Fibroblast of gingiva (primary cell): ENCODE measurements around the gene TCL1B.
"Not testable (repeated sequence)": the region's sequence is repeated elsewhere in the genome, so short reads cannot be mapped to it uniquely, and the experiment has no call there.

Source experiments
- DNase-seq: peaks from one replicate; pipeline ENCODE4 v3.0.0-alpha.2; 2011; ENCODE audit warnings: low read depth

Gene TCL1B, protein sequence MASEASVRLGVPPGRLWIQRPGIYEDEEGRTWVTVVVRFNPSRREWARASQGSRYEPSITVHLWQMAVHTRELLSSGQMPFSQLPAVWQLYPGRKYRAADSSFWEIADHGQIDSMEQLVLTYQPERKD

DNA sequence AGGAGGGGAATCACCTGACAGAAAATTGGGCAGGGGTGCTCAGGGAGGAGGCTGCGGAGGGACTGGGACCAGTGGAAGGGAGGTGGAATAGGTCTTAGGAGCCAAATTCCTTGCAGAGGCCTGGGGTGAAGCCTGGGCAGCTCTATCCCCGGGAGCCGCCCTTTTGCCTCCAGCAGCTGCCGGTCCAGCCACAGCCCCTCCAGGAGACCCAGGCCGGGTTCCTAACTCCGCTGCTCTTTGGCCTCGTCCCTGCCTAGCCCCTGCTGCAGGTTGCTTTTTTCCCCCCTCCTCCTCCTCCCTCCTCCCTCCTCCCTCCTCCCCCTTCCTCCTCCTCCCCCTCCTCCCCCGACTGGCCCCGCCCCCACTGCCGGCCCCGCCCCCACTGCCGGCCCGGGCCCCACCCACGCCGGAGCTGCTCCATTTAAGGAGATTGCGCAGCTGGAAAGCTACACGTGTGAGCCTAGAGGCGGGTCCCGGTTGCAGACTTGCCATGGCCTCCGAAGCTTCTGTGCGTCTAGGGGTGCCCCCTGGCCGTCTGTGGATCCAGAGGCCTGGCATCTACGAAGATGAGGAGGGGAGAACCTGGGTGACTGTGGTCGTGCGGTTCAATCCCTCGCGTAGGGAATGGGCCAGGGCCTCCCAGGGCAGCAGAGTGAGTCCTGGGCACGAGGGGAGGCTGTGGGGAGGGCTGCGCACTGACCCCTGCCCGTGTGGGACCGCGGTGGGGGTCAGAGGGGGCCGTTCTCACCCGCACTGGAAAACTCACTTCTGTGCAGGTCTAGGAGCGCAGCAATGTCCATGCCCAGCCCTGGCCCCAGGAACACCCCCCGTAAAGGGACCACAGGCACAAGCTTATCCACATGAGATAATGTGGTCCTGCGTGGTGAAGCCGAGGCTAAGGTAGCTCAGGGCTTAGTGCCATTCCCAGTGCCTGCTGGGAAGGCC is at the start of gene TCL1B:
TCL1B (plus strand) TSS at position 449 of the 945 bp plus-strand sequence; CDS start at position 491, 42 bp downstream.
- DNase-seq, result no peak

DNA sequence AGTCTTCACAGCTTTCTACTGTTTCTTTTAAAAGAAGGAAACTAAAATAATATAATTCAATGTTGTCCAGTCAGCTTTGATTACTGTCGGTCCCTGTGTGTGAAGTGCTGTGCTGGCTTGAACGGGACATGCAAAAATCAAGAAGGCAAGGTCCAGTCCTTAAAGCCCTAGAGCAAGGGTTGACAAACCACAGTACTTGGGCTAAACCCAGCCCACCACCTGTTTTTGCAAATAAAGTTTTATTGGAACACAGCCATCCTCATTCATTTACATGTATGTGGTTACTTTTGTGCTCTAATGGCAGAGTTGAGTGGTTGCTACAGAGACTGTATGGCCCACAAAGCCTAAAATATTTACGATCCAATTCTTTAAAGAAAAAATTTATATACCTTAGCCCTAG is 41.2 kb upstream of the TCL1B start:
- no peak for DNase-seq

DNA sequence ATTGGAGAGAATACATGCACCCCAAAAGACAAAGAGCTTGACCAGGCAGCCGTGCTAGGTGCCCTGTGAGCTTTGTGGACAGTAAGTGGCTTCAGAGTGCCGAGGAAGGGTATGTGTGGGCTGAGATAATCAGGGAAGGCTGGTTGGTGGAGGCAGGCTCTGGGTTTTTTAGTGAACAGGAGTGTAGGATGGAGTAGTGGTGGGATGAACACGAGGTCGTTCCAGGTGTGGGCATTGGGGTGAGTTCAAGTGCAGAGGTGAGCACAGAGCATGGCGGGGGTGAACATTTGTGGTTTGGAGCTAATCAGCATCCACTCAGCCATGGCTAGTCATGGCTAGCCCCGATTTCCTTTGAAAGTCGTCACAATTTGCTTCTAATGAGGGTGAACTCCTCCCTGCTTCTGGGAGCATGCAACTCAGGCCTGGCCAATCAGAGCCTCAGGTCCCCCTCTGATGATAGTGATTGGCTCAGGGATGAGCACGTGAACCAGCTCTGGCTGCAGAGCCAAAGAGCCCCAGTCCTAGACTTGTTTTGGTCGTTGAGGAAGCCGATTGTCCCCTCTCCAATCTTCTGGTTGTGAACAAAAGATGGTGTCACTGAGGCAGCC is 40.7 kb upstream of the TCL1B start:
- no peak for DNase-seq

DNA sequence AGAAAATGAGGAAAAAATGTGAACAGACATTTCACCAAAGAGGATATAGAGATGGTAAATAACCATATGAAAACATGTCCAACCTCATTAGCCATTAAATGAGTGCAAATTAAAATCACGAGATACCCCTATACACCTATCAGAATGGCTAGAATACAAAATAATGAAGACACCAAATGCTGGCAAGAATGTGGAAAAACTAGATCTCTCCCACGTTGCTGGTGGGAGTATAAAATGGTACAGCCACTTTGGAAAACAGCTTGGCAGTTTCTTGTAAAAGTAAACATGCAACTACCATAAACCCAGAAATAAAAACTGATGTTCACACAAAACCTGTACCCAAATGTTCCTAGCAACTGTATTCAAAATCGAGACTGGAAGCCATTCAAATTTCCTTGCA is 38.3 kb upstream of the TCL1B start:
- no peak for DNase-seq

DNA sequence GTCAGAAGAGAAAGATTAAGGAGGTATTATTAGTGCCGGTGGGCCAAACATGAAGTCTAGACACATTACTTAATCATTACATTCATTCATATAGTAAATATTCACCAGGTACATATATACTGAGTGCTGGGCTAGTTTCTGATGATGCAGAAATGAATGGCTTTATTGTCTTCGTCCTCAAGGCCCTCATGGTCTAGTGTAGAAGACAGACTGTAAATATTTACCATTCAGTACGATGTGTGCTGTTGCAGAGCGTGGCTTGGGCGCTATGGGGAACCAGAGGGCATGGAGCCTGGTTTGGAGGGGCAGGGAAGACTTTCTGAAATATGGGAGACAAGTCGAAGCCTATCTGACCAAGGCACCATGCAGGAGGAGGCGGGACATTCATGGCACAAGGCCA is 37.0 kb upstream of the TCL1B start:
- no peak for DNase-seq

DNA sequence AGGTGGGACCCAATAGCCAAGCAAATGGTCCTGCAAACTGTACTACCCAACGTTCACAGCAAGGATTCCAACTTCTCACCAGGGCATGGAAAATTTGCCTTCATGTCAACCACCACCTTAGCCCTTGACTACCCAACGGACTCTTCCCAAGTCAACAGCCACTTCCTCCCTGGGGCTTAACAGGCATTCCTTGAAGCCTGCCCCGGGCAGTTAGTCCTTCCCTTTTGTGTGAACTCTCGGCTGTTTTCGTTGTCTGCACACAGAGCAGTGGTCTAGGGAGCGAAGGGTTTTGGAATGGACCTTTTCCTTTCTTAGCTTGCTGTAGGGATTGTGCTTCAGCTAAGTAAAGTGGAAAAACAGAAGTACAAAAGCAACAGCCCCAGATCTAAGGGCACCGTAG is 35.2 kb upstream of the TCL1B start:
- DNase-seq, result no peak

DNA sequence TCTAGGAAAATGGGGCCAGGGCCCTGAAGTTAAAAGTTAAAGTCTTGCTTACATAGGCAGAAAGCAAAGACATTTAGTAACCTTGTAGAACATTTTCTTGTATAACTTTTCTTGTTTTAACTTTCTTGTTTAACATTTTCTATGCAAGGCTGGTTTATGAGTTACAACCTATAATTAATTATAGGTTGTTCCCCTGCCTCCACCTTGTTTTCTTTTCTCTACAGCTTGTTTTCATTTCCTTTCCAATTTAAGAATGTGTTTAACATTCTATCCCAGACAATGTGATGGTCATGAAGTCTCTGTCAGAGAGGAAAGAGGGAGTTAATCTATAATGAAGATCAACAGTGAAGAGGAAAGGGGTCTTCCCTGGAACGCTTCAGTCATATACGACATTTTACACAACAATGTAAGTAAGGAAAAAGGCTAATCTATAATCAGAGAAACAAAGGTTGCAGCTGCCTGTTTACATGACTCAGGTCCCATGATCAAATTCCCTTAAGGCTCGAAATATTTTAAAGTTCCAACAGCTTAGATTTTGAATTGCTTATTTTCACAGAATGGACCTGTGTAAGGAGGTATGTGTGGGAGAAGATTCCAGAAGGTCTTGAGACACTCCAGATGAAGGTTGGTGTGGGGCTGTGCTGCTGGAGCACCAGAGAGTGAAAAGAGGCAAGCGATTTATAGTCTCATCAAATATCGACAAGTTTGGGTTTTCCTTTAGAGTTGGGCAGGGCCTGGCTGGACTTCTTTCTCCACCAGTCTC is 34.2 kb upstream of the TCL1B start:
- DNase-seq, result no peak

DNA sequence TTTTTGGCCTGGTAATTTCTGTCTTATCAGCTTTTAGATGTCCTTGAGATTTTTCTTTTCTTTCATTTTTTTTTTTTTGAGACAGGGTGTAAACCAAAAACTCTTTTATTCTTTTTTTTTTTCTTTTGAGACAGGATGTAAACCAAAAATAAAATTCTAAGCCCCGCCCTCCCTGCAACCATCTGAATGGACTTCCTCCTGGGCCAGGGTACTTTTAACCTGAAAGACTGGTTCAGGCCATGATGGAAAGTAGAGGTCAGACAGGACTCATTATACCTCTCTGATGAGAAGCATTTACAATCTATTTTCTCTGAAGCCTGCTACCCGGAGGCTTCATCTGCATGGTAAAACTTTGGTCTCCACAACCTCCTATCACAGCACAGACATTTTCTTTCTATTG is 33.5 kb upstream of the TCL1B start:
- no peak for DNase-seq

DNA sequence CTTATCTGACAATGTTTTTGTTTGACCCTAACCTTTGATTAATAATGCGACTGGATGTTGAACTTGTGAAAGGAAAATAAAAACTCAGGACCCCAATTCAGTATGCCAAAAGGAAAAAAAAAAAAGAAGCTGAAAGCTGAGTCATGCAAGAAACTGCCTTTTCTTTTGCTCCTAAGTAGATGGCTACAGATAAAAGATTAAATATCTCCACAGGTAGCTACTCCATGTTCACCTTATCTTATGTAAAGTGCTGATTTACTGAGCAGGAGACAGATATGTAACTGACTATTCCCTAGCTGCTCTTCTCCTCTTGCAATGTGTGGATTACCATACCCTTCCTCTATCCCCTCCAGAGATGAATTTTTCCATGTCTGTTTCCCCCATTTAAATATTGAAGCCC is 30.8 kb upstream of the TCL1B start:
- no peak for DNase-seq

DNA sequence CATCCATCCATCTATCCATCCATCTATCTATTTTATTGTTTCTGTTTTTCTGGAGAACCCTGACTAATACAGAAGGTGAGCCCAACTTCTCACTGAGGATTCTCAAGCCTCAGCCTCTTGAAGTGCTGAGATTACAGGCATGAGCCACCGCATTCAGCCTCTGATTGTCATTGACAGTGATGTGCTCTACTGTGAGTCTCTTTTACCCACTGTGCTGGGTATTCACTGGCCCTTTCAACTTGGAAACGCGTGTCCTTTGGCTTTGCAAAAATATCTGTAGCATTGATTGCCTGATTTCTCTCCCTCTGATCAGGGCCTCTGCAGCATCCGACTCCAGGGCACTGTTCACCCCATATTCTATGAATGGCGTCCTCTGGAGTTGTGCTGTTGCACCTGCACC is 29.6 kb upstream of the TCL1B start:
- DNase-seq, result no peak

DNA sequence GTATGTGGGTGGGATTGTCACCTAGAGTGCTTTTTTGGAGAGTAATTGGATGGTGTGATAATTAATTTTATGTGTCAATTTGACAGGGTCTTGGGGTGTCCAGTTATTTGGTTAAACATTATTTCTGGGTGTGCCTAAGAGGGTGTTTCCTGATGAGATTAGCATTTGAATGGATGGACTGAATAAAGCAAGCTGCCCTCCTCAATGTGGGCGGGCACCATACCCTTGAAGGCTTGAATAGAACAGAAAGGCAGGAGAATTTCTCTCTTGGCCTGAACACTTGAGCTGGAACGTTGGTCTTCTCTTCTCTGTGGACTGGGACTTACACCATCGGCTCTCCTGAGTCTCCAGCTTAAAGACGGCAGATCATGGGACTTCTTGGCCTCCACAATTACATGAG is 28.8 kb upstream of the TCL1B start:
- DNase-seq, result no peak

DNA sequence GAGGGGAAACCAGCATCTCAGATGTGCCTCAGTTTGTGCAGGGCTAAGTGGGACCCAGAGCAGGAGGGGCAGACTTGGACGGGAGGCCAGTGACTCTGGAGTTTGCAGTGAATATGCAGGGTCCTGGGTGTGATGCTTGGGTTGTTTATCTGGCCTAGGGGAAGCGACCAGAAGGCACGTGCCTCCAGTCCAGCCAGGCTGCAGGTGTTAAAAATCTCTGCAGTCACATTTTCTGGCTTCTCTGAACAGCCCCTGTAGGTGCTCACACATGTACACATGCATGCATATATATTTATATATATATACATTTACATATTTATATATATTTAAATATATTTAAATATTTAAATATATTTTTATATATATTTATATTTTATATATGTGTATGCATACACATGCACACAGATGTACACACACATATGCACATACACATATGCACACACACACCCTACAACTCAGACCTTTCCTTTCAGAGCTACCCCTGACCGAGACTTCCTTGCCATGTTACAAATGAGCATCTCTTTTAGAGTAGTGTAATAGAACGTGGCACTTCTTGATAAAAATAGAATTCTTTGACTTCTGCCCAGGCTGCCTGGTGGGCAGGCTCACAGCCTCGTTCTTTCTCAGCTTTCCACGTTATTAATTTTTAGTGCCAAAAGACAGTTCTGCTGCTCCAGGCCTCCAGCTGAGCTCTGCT is 26.8 kb upstream of the TCL1B start:
- DNase-seq, result no peak

DNA sequence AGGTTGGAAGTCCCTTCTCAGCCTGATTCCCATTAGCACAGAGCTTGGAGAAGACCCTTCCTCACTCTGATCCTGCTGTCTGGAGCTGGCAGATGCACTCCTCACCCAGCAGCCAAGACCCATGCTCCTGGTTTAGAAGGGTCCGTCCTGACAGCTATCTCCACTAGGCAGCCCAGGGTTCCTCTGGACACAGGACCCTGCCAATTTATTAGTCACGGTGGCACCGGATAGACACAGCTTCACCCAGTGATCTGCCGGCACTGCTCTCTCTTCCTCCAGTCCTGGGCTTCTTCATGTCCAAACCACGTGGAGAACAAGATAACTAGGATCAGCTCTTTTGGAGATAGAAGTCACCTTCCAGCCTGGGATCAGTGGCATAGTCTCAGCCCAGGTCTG is 26.2 kb upstream of the TCL1B start:
- DNase-seq, result no peak

DNA sequence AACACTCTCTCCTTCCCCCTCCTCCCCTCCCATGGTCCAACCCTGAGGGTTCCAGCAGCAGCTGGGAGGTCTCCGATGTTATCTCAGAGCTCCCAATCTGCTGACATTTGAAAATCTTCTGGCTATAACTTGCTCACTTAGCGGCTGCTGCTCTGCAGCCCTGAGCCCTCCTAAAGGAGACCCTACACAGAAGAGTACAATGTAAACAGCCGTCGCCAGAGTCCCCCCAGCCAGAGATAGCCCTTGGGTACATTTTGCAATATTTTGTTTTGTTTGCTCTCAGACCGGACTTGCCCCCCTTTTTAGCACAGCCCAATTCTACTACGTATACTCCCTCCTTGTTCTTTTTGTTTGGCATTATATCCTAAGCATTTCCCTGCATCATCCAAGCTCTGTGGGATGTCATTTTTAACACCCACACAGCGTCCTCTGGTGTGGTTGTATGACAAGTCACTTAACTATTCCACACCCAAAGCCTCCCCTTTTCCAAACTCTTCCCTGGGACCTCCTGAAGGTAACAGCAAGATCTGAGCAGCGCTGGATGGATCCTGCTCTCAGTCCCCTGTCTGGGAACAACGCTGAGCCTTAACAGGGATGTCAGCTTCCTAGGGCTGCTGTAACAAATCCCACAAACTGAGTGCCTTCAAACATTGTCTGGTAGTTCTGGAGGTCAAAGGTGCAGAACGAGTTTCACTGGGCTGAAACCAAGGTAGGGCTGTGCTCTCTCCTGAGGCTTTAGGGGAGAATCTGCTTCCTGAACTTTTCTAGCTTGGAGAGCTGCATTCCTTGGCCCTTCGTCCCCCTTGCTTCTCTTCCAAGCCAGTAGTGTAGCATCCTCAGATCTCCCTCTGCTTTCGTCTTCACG is 25.3 kb upstream of the TCL1B start:
- DNase-seq, result no peak

DNA sequence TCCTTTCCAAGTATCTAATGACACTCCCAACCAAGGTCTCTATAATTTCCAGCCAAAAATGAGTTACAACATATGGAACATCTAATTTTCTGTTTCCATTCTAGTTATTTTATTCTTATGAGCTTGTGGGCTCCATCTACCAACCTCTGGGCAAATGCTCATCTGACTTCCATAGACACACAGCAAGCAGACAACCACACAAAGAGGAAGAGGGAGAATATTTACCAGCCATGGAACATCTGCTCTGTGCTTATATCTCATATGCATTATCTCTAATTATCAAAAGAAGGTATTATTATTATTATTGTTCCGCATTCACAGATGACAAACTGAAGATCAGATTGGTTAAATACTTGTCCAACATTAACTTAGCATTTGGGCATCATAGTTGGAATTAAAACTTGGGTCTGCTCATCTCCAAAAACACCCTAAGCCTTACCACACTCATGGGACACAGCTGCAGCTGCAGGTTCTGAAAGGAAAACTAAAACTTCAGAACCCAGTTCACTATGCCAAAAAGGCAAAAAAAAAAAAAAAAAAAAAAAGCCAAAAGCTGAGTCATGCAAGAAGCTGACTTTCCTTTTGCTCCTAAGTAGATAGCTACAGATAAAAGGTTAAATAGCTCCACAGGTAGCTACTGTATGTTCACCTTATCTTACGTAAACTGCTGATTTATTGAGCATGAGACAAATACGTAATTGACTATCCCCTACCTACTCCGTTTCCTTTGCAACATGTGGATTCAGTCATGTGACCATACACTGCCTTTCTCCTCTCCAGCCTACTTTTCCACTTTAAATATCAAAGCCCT is 23.6 kb upstream of the TCL1B start:
- DNase-seq, result no peak

DNA sequence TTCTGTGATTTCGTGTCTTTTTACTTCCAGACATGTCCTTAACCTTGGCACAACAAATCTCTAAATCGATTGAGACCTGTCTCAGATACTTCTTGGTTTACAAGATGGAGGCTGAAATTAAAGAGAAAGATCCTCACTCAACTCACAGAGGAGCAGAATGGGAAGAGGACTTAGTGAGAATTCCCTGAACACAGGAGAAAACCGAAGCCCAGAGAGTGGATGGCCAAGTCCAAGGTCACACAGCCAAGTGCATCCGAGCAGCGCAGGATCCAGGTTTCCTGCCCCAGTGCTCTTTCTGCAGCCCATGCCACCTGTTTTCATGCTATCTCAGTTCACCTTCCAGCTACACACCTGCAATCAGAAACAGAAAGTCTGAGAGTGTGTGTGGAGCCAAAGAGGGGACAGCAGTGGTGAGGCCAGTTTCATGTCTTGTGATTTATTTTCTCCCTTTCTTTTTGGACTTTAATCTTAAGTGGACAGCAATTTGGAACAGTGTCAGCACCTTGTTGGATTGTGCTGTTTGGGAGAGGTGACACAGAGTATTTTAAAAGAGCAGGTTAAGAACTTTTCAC is 22.9 kb upstream of the TCL1B start:
- no peak for DNase-seq

DNA sequence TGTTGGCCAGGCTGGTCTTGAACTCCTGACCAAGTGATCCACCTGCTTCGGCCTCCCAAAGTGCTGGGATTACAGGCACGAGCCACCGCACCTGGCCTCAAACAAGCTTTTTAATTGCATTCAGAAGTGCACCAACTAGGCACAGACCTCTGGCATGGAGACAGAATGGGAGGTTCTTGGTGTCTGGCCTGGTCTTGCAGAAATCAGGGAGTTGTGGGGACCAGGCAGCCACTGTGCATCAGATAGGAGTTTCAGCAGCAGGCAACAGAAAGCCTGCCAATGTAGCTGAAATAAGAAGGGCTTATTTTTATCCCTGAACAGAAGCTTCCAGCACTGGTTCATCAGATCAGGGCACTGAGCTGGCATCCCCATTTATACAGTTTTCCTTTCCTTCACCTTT is 22.2 kb upstream of the TCL1B start:
- no peak for DNase-seq

DNA sequence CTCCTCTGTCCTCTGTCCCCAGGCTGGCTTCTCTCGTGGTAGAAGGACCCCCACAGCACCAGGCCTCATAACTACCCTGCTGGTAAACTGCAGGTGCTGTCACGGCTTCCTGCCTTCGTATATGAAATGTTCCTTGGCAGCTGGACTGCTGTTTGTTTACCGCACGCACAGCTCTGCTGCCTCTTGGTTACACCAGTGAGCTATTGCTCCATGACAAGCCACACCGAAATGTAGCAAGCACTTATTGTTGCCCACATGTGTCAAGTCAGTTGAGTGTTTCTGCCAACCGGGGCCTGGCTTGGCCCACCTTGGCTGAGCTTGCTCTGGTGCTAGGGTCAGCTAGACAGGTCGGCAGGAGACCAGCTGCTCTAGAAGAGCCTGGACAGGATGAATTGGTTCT is 21.7 kb upstream of the TCL1B start:
- no peak for DNase-seq

DNA sequence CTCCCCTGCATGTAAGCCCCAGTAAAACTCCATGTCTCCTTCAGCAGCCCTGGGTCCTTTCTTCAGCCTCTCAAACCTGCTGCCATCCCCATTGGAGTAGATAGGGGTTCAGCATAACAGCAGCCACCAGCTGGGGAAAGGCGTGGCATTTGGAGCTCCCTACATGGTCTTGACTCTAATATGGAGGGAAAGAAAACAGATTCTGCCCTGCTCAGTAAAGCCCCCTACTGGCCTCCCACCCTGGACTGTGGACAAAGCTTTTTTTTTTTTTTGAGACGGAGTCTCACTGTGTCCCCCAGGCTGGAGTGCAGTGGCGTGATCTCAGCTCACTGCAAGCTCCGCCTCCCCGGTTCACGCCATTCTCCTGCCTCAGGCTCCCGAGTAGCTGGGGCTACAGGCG is 20.7 kb upstream of the TCL1B start:
- DNase-seq, result not testable (repeated sequence)

DNA sequence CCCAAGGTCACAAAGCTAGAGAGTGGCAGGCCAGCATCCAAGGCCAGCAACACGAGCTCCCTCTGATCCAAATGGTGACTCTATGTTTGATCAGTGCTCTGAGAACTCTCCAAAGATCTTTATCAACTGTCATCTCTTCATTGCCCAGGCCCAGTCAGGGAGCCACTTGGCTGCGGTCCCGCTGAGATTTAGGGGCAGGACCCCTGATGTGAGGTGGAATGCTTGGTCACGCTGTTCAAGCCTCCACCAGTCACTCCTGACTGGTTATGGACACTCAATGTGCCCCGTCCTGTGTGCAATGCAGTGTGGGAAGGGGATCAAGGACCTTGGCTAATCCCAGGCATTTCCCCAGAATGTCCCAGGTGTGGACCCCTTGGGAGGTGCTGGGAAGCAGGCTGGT is 19.8 kb upstream of the TCL1B start:
- no peak for DNase-seq
